GM21619 (cell line): ENCODE results near the gene MYO18B.

Source experiments
- ATAC-seq: cut with Tn5 transposase; IDR thresholded peaks from one replicate; pipeline ENCODE4 v1.9.1; 2021; ENCODE audit not compliant: unreplicated experiment

MYO18B gene

GRCh38 chr22:25817092-25817943 is 75.3 kb downstream of the MYO18B start:
- ATAC-seq = no peak

GRCh38 chr22:25818541-25818940 is 76.6 kb downstream of the MYO18B start:
- no peak for ATAC-seq

- no peak for ATAC-seq
These were observed 80.4 kb downstream of the MYO18B start for GRCh38 chr22:25822344-25822743.

GRCh38 chr22:25823276-25823675 is 81.3 kb downstream of the MYO18B start:
- no peak for ATAC-seq

DNA sequence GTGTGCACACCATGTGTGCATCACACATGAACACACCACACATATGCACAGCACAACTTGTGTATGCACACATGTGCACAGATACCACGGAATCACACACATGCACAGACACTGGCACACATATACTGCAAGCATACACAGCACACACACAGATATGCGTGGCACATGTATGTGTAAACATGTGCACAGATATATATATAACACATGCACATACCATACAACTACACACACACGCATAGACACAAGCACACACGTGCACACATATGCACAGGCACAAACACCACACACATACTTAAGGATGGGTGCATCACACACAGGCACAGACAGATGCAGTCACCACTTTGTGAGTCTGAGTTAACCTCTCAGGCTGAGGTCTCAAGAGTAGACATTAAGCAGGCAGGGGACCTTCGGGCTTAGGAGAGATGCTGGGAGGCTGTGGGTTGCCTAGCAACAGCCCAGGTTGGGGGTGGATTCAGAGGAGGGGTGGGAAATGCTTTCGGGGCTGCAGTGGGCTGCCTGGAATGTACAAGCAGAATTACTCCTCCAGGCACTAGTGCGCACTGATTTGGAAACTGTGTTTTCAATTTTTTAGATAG is 82.9 kb downstream of the MYO18B start:
- ATAC-seq = no peak

GRCh38 chr22:25827415-25827814 is 85.4 kb downstream of the MYO18B start:
- ATAC-seq = no peak

DNA sequence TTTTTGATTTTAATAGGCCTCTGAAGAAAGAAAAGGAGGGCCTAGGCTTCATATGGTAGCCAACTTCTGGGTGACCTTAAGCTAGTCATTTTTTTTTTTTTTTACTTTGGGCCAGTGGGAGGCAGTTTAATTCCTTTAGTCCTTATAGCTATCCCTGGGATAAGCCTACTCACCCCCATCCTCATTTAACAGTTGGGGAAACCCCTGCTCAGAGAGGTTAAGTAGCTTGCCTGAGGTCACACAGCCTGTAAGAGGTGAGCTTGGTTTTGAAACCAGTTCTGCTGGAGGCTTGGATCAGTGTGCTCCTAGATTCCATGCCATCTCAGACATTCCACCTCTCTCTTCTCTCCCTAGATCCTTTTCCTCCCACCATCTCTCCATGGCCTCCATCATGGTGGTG is 86.4 kb downstream of the MYO18B start:
- ATAC-seq = no peak

GRCh38 chr22:25829237-25829636 is 87.2 kb downstream of the MYO18B start:
- no peak for ATAC-seq

DNA sequence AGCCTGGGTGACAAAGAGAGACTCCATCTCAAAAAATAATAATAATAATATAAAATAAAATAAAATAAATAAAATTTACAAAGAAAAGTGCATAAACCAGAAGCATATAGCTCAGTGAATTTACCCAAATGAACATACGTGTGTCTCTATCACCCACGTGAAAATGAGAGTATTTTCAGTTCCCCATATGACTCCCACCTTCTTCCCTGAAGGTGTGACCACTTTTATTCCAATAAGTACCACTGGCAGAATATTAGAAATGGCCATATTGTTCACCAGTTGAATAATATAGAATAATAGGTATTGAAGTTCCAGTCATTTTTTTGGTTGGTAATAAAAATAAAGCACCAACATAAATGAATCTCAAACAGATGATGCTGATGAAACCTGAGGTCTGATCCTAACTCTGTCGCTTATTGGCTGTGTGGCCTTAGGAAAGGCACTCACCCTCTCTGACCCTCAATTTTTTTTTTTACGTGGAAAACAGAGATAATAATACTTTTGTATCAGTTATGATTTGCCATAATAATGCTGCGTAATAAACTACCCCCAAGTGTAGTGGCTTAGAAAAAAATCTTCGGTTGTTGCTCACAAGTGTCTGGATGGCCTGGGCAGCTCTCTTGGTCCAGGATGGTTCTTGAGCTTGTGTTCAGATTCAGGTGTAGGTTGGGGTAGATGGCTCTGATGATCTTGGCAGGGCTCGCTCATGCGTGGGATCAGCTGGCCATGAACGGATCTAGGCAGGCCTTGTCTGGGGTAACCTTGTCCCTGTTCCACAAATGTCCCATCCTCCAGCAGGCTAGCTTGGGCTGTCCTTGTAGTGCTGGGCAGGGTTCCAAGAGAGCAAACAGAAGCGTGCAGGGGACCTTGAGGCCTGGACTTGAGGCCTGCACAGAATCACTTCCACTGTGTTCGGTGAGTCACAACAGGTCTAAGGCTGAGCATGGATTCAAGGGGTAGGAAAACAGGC is 88.1 kb downstream of the MYO18B start:
- no peak for ATAC-seq

GRCh38 chr22:25833091-25833490 is 91.1 kb downstream of the MYO18B start:
- ATAC-seq = no peak

GRCh38 chr22:25833676-25834075 is 91.7 kb downstream of the MYO18B start:
- no peak for ATAC-seq

DNA sequence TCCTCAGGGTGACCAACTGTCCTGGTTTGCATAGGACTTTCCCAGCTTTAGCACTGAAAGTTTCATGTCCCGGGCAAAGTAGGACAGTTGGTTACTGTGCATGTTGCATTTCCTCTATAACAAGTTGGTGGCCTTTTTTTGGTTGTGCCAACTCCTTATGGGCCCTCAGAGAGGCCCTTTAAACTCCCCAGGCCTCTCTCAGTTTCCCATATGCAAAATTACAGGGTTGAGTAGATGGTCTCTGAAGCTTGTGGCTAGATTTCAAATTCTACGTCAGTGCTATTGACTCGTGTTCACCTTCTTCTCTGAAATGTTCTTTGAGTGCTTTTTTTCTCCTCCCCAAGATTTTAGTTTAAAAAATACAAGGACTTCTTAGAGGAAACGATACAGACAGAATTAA is 92.5 kb downstream of the MYO18B start:
- no peak for ATAC-seq

- no peak for ATAC-seq
These were observed 93.4 kb downstream of the MYO18B start for GRCh38 chr22:25835348-25835747.

DNA sequence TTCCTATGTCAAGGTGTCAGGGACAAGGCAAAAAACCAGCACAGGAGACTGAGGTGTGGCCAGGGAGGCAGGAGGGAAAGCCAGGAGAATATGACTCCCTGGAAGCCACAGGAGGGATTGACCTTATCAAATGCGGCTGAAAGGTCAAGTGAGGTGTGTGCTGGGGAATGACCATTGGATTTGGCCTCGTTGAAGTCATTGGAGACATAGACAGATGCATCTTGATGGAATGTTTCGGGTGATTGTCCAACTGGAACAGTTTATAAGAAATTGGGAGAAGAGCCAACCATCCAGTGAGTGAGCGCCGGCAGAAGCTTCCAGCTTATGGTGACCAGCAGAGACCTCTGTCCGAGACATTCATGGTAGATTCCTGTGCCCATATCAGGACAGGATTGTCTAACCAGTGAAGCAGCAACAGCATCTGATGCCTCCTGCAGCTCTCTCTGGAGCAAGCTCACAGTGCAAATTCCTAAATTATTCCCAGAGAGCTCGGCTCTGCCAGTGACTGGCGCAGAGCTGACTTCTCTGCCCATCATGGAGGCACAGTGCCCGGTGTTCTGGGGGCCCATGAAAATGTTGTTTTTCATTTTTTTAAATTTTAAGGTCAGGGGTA is 95.4 kb downstream of the MYO18B start:
- no peak for ATAC-seq

DNA sequence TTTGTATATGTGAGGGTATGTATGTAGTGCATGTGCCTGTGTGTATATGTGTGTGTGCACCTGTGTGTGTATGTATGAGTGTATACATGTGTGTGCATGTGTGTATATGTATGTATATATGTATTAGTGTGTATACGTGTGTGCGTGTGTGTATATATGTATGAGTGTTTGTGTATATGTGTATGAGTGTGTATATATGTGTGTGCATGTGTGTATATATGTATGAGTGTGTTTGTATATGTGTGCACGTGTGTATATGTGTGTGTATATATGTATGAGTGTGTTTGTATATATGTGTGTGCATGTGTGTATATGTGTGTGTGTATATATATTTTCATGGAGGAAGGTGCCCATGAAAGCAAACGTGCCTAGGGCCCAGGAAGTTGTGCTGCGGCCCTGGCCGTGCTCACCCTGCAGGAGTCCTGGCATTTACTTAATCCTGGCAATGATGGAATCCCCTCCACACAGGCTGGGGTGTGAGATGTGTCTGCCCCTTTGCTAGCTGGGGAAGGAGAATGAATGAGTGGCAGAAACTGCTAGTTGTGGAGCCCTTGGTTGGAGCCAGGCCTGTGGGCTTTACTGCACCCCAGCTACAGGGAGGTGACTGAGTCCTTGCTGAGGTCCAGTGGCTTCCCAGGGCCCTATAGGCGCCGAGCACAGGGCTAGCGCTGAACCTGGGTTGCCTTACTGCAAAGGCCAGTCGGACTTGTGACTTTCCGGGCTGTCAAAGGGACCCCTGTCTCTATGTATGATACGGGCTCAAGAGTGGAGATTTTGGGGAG is 97.2 kb downstream of the MYO18B start:
- no peak for ATAC-seq

DNA sequence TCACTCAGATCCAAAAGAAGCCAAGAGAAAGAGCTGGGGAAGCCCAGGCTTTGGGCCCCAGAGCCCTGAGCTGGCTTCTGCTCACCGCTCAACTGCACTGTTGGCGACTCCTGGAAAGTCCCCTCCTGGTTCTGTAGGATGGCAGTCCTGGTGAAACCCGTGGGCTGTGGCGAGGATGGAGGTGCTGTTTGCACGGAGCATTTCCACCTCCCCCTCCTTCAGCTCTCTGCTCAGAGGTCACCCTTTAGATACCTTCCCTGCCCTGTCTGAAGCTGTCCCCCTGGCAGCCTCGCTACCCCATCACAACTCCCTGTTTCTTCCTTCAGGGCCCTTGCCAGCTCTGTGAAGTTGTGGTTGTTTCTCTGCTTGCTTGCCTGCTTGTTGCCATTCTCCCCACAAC is 97.8 kb downstream of the MYO18B start:
- no peak for ATAC-seq

- no peak for ATAC-seq
These were observed 98.2 kb downstream of the MYO18B start for GRCh38 chr22:25840167-25840566.

GRCh38 chr22:25840891-25841290 is 98.9 kb downstream of the MYO18B start:
- ATAC-seq = no peak

DNA sequence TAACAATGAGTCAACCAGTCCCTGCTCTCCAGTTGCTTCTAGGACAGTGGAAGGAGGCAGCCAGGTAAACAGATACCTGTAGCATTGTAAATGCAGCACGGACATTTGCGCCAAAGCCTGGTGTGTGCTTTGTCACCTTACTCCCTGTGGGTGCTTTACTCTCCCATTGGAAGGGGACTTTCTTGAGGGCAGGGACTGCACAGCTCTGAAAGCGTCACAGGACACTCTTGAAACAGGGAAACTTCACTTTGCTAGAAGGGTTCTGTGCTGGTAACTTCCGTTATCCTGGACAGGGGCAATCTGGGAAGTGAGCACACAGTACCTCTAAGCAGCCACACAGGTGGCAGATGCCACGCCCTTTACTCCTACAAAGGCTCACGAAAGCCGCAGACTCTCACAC is 99.8 kb downstream of the MYO18B start:
- no peak for ATAC-seq

- ATAC-seq = no peak
These were observed 101.8 kb downstream of the MYO18B start for GRCh38 chr22:25843660-25844405.
